ENCODE measurements around the gene PBX3. TPM values are rescaled to one million over a fixed set of nuclear protein-coding genes. Genes with fewer than 3 reads are reported as not detected.

The PBX3 gene
- total RNA-seq, 6 experiments from 2014 or later, result 13.0 to 20.2 (median 15.0) TPM

- Histone ChIP-seq H3K36me3 (no peaks in the 10 kb centered on the region), H3K27ac (no peak overlapping the region), H3K4me1 (peaks cover 0 to 1% (median under 1%) of the 10 kb centered on the region in 4 donors), H3K9me3 (no peaks in the 10 kb centered on the region), H3K4me3 (no peak overlapping the region), H3K27me3 (no peaks in the 10 kb centered on the region)
- intact Hi-C loops (cut with DNase I), result no loop called here
- TF ChIP-seq POLR2A (IDR thresholded peaks at IDR 0.05) (no peak), CTCF (IDR thresholded peaks at IDR 0.05) (no peak)
- ATAC-seq, result no peak
- DNase-seq, result no peak
- 87% methylated on average over 2 of the region's 2 CpGs for WGBS (ENCODE audit: insufficient coverage, low coverage, low lambda C conversion rate, missing lambda C conversion rate)
These were observed 56.4 kb downstream of the PBX3 start for GRCh38 chr9:125803526-125803925.

GRCh38 chr9:125805057-125805456 is 57.9 kb downstream of the PBX3 start:
- intact Hi-C loops (cut with DNase I), result no loop called here
- TF ChIP-seq POLR2A (IDR thresholded peaks at IDR 0.05) (no peak), CTCF (IDR thresholded peaks at IDR 0.05) (no peak)
- Histone ChIP-seq H3K27me3 (no peaks in the 10 kb centered on the region), H3K4me3 (no peak overlapping the region), H3K4me1 (no peaks in the 10 kb centered on the region), H3K9me3 (no peaks in the 10 kb centered on the region), H3K27ac (no peak overlapping the region), H3K36me3 (no peaks in the 10 kb centered on the region)
- 80% methylated on average over 2 of the region's 2 CpGs for WGBS (ENCODE audit: insufficient coverage, low coverage, low lambda C conversion rate, missing lambda C conversion rate)
- ATAC-seq, result no peak
- no peak for DNase-seq

GRCh38 chr9:125805586-125805985 is 58.4 kb downstream of the PBX3 start:
- intact Hi-C loops (cut with DNase I), result no loop called here
- TF ChIP-seq POLR2A (IDR thresholded peaks at IDR 0.05) (no peak), CTCF (IDR thresholded peaks at IDR 0.05) (no peak)
- no peak for DNase-seq
- H3K27ac ChIP-seq, result no peak overlapping the region
- no peak for ATAC-seq
- H3K9me3 ChIP-seq, result no peaks in the 10 kb centered on the region
- no peaks in the 10 kb centered on the region for H3K27me3 ChIP-seq
- H3K36me3 ChIP-seq, result no peaks in the 10 kb centered on the region
- H3K4me1 ChIP-seq, result no peaks in the 10 kb centered on the region
- no peak overlapping the region for H3K4me3 ChIP-seq

GRCh38 chr9:125807079-125807478 is 59.9 kb downstream of the PBX3 start:
- ATAC-seq (no peak), DNase-seq (no peak)
- intact Hi-C loops (cut with DNase I), result no loop called here
- TF ChIP-seq POLR2A (IDR thresholded peaks at IDR 0.05), result no peak
- H3K36me3 ChIP-seq, result no peaks in the 10 kb centered on the region
- WGBS (ENCODE audit: insufficient coverage, low coverage, low lambda C conversion rate, missing lambda C conversion rate), result 75% methylated on average over 2 of the region's 3 CpGs
- H3K4me3 ChIP-seq, result no peak overlapping the region
- no peak overlapping the region for H3K27ac ChIP-seq
- H3K27me3 ChIP-seq, result no peaks in the 10 kb centered on the region
- no peaks in the 10 kb centered on the region for H3K9me3 ChIP-seq
- H3K4me1 ChIP-seq, result no peaks in the 10 kb centered on the region

GRCh38 chr9:125810161-125810560 is 63.0 kb downstream of the PBX3 start:
- Histone ChIP-seq H3K36me3 (no peaks in the 10 kb centered on the region), H3K9me3 (no peaks in the 10 kb centered on the region), H3K27ac (no peak overlapping the region), H3K4me1 (no peaks in the 10 kb centered on the region), H3K27me3 (no peaks in the 10 kb centered on the region), H3K4me3 (no peak overlapping the region)
- intact Hi-C loops (cut with DNase I), result no loop called here
- TF ChIP-seq CTCF (IDR thresholded peaks at IDR 0.05), result no peak
- TF ChIP-seq POLR2A (IDR thresholded peaks at IDR 0.05), result no peak
- DNase-seq (no peak), ATAC-seq (no peak)
